ENCODE results near the gene ELFN1.

The ELFN1 gene

GRCh38 chr7:1666317-1666822 lies 3.7 kb upstream of the ELFN1 start:
- TF ChIP-seq CTCF (IDR thresholded peaks at IDR 0.05; ENCODE audit: insufficient read depth, low read length) (no peak), SPI1 (IDR thresholded peaks at IDR 0.05; ENCODE audit: borderline replicate concordance, low read depth) (no peak)
- Histone ChIP-seq H3K27me3 (ENCODE audit: insufficient read depth, poor library complexity, severe bottlenecking) (peaks cover 48% of the 10 kb centered on the region), H3K4me3 (replicated peaks; ENCODE audit: insufficient read depth, low read length) (no peak overlapping the region), H3K27ac (replicated peaks) (no peak overlapping the region)
- DNase-seq (ENCODE audit: low read depth in 1 of 2, low spot score in 1 of 2) = no peak

- DNase-seq (ENCODE audit: low read depth in 1 of 2, low spot score in 1 of 2) = no peak
- Histone ChIP-seq H3K27ac (replicated peaks) (no peak overlapping the region), H3K27me3 (ENCODE audit: insufficient read depth, poor library complexity, severe bottlenecking) (peaks cover 54% of the 10 kb centered on the region), H3K4me3 (replicated peaks; ENCODE audit: insufficient read depth, low read length) (no peak overlapping the region)
- TF ChIP-seq GABPA (IDR thresholded peaks at IDR 0.05; ENCODE audit: low read depth) (no peak), CTCF (IDR thresholded peaks at IDR 0.05; ENCODE audit: insufficient read depth, low read length) (no peak), SPI1 (IDR thresholded peaks at IDR 0.05; ENCODE audit: borderline replicate concordance, low read depth) (no peak), REST (IDR thresholded peaks at IDR 0.05; ENCODE audit: insufficient replicate concordance, low read depth) (no peak), POLR2AphosphoS5 (IDR thresholded peaks at IDR 0.05; ENCODE audit: low read depth) (no peak)
Measured at GRCh38 chr7:1666823-1667565, 3.1 kb upstream of the ELFN1 start.

- DNase-seq (ENCODE audit: low read depth in 1 of 2, low spot score in 1 of 2) = no peak
- peaks cover 54% of the 10 kb centered on the region for H3K27me3 ChIP-seq (ENCODE audit: insufficient read depth, poor library complexity, severe bottlenecking)
- H3K27ac ChIP-seq (replicated peaks) = no peak overlapping the region
- TF ChIP-seq GABPA (IDR thresholded peaks at IDR 0.05; ENCODE audit: low read depth) (no peak), POLR2AphosphoS5 (IDR thresholded peaks at IDR 0.05; ENCODE audit: low read depth) (no peak), CTCF (IDR thresholded peaks at IDR 0.05; ENCODE audit: insufficient read depth, low read length) (no peak), REST (IDR thresholded peaks at IDR 0.05; ENCODE audit: insufficient replicate concordance, low read depth) (no peak), SPI1 (IDR thresholded peaks at IDR 0.05; ENCODE audit: borderline replicate concordance, low read depth) (no peak)
- H3K4me3 ChIP-seq (replicated peaks; ENCODE audit: insufficient read depth, low read length) = no peak overlapping the region
Measured at GRCh38 chr7:1667566-1668395, 2.3 kb upstream of the ELFN1 start.
